SH-SY5Y (cell line): ENCODE measurements around the gene FYN.

Experiments used
- GATA2 ChIP-seq: IDR thresholded peaks from 2 replicates; pipeline ENCODE4 v1.6.1; 2011; ENCODE audit warnings: mild to moderate bottlenecking, low read depth, low read length
- GATA3 ChIP-seq: IDR thresholded peaks from 2 replicates; pipeline ENCODE4 v1.6.1; 2011; ENCODE audit warnings: low read depth, mild to moderate bottlenecking, low read length, moderate library complexity

GRCh38 chr6:111669326-111669725, 203.9 kb downstream of the FYN start:
- TF ChIP-seq GATA2: no peak
- no peak for TF ChIP-seq GATA3
